HG03135 (cell line): ENCODE measurements around the gene MICALL2.

Experiments used
- ATAC-seq: cut with Tn5 transposase; IDR thresholded peaks from one replicate; pipeline ENCODE4 v1.9.1; 2021; ENCODE audit warnings: mild to moderate bottlenecking, moderate library complexity; ENCODE audit not compliant: unreplicated experiment

The MICALL2 gene

DNA sequence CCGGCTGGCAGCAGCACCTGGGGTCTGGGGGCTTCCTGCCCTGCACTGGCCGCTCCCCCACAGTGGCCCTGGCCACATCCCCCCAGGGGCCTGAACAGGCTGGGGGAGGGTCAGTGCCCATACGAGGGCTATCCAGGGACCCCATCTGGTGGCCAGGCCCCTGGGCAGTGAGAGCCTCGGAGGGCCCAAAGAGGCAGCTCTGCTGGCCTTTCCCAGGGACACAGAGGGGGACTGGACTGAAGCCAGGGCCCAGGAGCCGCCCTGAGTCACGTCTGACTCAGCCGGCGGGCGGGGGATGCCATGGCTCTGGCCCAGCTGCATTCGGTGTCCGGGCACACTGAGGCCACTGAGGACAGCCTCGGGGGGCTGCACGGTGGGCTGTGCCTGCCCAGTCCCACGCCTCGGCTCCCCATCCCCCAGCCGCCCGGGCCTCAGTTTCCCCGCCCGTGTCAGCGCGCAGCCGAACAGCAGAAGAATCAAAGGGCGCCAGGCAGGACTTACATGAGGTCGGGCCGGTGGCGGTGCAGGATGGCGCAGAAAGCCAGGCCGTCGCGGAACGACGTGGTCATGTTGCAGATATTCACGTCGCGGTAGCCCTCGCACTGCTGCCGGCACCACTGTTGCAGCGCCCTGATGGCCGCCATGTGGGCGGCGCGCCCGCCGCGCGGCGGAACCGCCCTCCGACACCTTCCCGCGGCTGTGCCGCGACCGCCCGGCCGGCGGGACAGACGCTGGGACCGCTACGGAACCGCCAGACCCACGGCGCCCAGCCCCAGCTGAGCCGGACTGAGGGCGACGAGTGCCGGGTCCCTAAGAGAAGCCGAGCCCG is at the start of gene MICALL2:
TSS of gene MICALL2 (minus strand) at position 788 of the 829 bp plus-strand sequence. CDS start at position 644, 144 bp downstream.
- peak; percentile 28 for ATAC-seq

DNA sequence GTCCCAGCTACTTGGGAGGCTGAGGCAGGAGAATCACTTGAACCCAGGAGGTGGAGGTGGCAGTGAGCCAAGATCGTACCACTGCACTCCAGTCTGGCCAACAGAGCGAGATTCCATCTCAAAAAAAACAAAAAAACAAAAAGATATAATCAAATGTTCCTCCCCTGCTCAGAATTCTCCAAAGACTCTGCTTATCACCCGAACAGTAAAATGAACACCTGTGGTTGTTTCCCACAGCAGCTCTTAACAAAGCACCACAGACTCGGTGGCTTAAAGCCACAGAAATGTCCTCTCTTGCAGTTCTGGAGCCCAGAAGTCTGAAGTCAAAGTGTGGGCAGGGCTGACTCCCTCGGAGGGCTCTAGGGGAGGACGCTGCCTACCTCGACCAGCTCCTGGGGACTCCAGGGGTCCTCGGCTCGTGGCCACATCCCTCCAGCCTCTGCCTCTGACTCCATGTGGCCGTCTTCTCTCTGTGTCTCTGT is 49.0 kb upstream of the MICALL2 start:
- no peak for ATAC-seq

- no peak for ATAC-seq
Observed at GRCh38 chr7:1505731-1506550, 46.7 kb upstream of the MICALL2 start.

- ATAC-seq, result peak; percentile 80
Observed at GRCh38 chr7:1503816-1504775, 44.8 kb upstream of the MICALL2 start, which contains the start of gene INTS1. Gene INTS1, minus strand, starts transcription at chr7:1504389. Its CDS starts 429 bp downstream, at chr7:1503960.

- no peak for ATAC-seq
Observed at GRCh38 chr7:1503390-1503789, 44.1 kb upstream of the MICALL2 start.

DNA sequence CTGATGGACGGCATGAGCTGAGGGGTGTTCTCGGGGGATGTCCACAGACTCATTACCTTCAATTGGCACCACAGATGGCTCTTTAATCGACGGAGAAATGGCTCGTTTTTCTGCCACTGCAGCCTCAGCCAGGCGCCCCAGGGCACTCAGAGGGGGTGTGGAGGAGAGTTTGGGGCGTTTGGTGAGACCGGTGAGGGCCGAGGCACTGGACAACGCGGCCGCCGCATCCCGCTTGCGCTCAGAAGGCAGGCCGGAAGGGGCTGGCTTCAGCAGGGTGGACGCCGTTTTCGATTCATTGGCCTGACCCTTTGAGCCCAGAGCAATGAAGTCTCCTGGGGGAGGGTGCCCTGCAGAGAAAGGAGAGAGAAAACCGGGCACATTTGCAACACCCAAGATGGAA is 43.6 kb upstream of the MICALL2 start:
- ATAC-seq, result no peak

GRCh38 chr7:1501487-1502270 is 42.4 kb upstream of the MICALL2 start:
- no peak for ATAC-seq

DNA sequence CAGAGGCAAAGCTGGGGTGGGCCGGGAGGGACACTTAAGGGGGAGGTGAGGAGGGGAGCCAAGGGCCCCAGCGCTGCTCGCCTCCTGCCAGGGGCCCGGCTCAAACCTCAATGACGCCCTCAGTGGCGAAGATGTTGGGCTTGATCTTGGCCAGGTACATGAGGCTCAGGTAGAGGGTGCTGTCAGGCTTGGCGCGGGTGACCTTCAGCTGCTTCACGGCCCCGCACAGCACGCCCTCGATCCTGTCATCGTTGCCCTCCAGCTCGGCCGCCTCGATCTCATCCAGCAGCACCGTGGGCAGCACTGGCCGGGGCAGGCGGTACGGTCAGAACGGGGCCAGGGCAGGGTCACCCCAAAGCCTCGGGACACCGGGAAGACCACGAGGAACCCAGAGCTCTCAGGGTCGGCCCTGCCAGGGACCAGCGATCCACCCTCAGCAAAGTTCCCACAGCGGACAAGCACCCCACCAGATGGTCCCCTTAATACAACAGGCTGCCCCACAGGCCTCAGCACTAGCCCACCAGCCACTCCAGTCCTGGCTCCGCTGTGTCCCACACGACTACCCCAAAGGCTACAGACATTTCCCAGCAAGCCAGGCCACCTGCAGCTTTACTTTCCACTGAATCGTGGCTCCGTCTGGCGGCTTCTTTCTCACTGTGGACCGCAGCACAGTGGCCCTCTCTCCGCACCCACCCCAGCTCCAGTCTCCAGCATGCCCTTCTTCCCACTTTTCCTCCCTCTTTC is 41.0 kb upstream of the MICALL2 start:
- ATAC-seq, result no peak

DNA sequence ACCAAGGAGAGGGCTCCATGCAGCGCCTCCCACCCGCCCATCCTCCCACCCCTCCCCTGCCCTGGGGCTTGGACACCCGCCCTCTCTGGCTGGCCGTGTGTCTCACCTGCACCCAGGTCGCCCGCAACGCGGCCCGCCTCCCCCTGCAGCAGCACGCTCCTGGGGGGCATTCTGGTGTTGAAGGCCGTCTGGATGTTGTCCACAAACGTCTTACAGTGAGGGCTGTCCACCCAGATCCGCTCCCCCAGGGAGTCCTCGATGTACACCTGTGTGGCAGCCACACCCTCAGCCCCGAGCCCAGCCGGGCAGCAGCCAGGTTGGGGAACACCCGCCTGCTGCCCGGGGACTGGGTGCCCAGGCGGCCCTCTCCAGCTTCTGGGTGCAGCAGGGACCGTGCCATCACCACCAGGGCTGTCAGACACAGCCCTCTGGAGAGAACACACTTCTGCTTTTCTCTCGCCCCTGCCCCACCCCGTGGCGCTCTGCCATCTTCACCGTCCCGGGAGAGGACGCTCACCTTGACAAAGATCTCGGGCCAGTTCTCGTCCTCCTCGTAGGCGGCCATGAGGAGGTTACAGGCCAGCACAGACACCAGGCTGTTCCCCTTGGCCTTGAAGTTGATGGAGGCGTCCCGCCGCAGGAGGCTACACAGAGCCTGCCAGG is 40.2 kb upstream of the MICALL2 start:
- ATAC-seq, result no peak

GRCh38 chr7:1498370-1499305 is 39.4 kb upstream of the MICALL2 start:
- ATAC-seq, result no peak

DNA sequence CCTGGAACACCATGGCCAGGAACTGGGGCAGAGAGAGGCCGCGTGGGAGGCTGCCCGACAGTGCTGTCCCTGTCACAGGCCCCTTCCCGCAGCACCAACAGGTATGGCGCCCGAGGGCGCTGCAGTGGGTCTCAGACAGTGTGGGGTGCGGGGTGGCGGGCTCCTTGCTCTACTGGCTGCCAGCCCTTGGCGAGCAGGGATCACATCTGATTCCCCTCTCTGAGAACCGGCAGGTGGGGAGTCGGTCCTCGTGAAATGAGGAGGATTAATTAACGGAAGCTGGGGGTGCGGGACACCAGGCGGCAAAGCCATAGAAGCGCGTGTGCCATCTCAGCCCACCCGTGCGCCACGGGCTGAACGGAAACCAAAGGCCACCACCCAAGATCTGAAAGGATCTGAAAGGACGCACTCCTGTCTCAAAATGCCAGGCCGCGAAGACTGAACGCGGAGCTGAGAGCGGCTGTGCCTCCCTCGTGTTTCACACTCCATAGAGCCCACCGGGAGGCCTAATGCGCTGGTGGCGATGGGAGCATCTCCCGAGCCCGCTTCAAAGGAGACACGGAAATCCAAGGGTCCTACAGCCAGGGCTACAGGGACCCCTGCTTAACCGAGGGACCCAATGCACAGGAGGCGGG is 38.1 kb upstream of the MICALL2 start:
- ATAC-seq, result no peak

DNA sequence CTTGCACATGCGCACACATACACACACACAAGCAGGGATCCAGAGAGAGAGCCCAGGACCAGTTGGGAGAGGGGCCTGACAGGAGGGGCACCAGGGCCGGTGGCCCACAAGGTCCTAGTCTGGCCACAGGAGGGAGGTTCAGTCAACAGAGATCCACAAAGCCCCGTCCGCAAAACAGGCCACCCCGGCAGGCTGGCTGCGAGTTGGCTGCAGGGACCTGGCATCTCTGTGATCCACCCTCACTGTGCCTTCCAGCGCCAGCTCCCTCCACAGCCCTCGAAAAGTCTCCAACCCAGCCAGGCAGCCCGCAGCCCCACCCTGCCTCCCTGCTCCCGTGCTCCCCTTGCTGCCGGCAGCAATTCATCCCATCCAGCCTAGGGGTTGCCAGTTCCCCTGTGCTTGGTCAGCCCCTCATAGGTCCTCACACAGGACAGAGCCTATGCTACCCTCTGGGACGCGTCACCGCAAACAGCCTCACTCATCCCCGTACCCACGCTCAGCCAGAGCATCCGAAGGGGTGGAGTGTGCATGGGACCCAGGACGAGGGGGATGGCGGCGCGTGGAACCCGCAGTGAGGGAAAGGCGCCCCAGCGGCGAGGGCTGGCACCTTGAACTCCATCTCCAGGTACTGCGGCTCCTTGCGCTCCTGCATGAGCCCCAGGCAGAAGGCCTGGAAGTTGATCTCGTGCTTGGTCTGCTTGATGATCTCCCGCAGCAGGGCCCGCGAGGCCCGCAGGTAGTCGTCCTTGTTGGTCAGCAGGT is 37.4 kb upstream of the MICALL2 start:
- no peak for ATAC-seq

- no peak for ATAC-seq
Observed at GRCh38 chr7:1495564-1496242, 36.4 kb upstream of the MICALL2 start.

GRCh38 chr7:1494866-1495563 is 35.7 kb upstream of the MICALL2 start:
- no peak for ATAC-seq

DNA sequence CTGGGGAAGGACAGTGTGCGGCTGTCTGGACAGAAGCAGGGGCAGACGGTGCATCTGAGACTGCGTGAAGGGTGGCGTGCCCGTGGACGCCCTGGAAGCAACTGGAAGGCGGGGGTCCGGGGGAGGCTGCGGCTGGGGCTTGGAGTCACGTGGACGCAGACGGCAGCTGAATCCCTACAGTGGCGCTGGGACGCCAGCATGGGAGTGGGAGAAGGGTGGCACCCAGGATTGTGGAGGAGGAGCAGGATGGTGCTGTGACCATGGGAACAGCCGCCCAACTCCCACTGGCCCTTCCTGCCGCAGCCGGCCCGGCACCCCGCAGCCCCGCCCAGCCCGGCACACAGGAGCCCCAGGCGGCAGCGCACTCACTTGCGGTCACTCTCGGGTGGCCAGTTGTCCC is 35.2 kb upstream of the MICALL2 start:
- ATAC-seq, result no peak
